GM06990 (cell line): ENCODE data around the gene GPR31.
"Not testable (repeated sequence)": the region's sequence is repeated elsewhere in the genome, so short reads cannot be mapped to it uniquely, and the experiment has no call there.

Experiments used
- DNase-seq: peaks from one replicate; pipeline ENCODE4 v3.0.0-alpha.2; 2011; ENCODE audit not compliant: insufficient read length; ENCODE audit errors: extremely low read depth
- H3K27me3 ChIP-seq: replicated peaks from 2 replicates; pipeline ENCODE4 v1.6.0; 2011; ENCODE audit warnings: low read length; ENCODE audit not compliant: control insufficient read depth, insufficient read depth
- H3K36me3 ChIP-seq: 2 replicates; pipeline ENCODE4 v1.5.1; 2011; ENCODE audit warnings: low read length; ENCODE audit not compliant: control insufficient read depth, insufficient read depth
- H3K4me3 ChIP-seq: replicated peaks from 2 replicates; pipeline ENCODE4 v1.5.1; 2011; ENCODE audit warnings: low read depth, mild to moderate bottlenecking, control low read depth, low read length

The GPR31 gene

DNA sequence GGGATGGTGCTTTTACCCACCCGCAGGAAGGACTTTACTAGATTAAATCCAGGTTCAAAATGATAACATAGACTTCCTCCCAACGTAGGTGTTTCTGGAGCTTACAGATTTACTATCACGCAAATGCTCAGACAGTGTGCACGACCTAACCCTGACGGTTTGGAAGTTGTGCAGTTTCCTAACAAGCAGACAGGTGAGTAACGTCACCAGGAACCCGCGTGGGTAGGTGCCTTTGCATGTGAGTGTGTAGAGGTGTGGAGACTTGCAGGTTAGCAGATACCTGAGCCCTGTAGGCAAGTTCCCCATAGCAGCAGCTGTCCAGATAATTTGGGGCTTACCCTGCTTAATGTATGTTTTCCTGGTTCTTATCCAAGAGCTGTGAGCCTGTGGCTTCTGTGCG, 29.5 kb upstream of the GPR31 start:
- not testable (repeated sequence) for H3K27me3 ChIP-seq, H3K4me3 ChIP-seq, DNase-seq, H3K36me3 ChIP-seq

DNA sequence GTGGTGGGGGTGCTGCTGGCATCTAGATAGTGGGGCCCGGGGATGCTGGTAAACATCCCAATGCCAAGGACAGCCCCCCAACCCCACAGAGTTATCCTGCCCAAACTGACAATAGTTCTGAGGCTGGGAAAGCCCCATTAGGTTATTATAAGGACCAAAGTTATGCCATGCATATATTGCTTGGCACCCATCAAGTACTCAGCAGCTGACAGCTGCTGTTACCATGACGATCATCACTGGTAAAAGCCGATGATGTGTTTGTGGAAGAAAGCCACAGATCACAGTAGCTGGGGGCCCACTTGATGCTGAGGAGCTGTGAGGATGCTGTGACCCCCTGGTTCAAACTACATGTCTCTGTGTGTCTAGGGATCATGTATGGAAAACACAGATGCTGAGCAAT, 27.3 kb upstream of the GPR31 start:
- not testable (repeated sequence) for H3K36me3 ChIP-seq, H3K4me3 ChIP-seq, H3K27me3 ChIP-seq, DNase-seq

- H3K27me3 ChIP-seq, DNase-seq, H3K4me3 ChIP-seq, H3K36me3 ChIP-seq: not testable (repeated sequence)
These were observed 25.1 kb upstream of the GPR31 start for GRCh38 chr6:167182913-167183314.

GRCh38 chr6:167181351-167181750, 23.6 kb upstream of the GPR31 start:
- H3K27me3 ChIP-seq, H3K4me3 ChIP-seq, DNase-seq, H3K36me3 ChIP-seq: not testable (repeated sequence)

DNA sequence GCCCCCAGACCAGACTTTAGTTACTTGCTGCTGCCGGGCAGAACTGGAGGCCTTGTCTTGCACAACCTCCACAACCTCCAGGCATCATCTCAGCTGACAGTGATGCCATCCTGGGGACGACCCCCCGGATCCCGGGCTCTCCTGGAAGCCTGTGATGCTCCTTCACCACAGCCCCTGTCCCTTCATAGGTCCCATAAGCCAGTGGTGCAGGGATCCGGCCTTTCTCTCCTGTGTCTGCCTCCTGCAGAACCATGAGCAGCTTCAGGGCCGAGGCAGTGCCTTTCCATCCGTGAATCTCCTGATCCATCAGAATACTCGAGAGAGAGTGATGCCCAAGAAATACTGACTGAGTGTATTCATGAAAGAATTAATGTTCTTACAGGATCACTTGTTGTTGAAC, 22.3 kb upstream of the GPR31 start:
- H3K27me3 ChIP-seq, H3K36me3 ChIP-seq, DNase-seq, H3K4me3 ChIP-seq: not testable (repeated sequence)

DNA sequence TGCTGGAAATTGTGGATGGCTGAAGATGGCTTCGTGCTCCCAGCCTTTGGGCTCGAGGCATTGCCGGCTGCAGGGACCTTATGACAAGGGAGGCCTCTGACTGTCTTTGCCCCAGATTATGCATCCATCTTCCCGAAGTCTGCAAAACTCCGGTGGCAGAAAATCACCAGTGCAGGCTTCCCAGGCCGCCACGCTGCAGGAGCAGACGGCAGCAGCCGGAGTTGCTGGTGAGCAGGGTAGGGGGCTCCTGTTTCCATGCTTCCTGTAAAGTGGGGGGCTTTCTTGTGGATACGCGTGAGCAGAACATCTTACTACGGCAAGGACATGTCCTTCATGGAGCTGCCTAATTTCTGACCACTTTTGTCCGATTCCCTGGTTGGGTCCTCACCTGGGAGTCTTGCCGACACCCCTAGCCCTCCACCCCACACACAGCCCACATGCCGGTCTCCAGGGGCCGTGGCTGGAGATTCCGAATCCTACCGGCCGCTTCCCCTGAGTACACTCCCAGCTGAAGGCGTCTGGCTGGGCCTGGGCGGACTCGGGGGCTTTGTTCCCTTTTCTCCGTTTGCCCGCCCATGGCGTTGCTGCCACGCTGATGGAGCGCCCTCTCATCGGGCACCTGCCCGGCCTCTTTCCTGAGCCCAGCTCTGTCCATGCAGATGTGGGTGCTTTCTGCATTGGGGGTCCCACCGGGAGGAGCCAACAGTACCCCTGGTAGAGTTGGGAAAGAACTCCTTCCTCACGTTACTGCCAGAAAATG, 21.3 kb upstream of the GPR31 start:
- H3K4me3 ChIP-seq, DNase-seq, H3K27me3 ChIP-seq, H3K36me3 ChIP-seq: not testable (repeated sequence)

GRCh38 chr6:167177271-167177670, 19.5 kb upstream of the GPR31 start:
- not testable (repeated sequence) for H3K36me3 ChIP-seq, DNase-seq, H3K4me3 ChIP-seq

GRCh38 chr6:167172011-167172410, 14.2 kb upstream of the GPR31 start:
- H3K27me3 ChIP-seq, DNase-seq, H3K4me3 ChIP-seq, H3K36me3 ChIP-seq: not testable (repeated sequence)

More at GRCh38 chr6:167177271-167177670, 19.5 kb upstream of the GPR31 start:
- not testable (repeated sequence) for H3K27me3 ChIP-seq

DNA sequence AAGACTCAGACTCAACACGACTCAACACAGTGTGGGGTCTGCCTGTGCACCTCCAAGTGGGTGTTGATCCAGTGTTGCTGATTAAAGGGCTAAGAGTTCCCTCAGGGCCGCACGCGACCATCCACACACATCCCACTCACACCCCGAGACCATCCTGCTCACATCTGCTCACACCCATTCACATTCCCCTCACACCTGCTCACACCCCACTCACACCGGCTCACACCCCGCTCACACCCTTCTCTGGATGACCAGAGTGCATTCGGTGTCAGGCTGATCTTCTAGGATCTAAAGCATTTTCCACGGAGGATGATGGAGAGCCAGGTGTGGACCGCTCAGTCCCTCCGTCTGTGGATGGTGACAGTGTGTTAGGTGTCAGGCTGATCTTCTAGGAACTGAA, 13.5 kb upstream of the GPR31 start:
- not testable (repeated sequence) for H3K4me3 ChIP-seq, H3K36me3 ChIP-seq, DNase-seq, H3K27me3 ChIP-seq

DNA sequence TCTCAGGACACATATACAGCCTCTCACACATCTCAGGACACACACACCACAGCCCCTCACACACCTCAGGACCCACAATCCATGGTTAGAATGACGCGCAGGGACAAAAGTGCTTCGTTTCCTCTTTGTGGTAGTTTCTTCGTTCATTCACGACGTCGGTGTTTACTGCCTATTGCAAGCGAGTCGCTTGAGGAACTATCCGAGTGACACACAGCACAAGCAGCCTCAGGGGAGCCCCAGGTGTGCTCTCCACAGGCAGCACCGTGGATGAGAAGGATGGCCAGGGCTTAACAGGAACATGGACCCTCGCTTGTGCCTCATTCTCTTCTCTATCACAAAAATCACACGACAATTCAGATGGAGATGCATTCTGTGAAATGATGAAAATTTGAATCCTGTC, 12.1 kb upstream of the GPR31 start:
- DNase-seq, H3K27me3 ChIP-seq, H3K4me3 ChIP-seq, H3K36me3 ChIP-seq: not testable (repeated sequence)

GRCh38 chr6:167168296-167168695, 10.5 kb upstream of the GPR31 start:
- H3K27me3 ChIP-seq, H3K36me3 ChIP-seq, H3K4me3 ChIP-seq, DNase-seq: not testable (repeated sequence)

- not testable (repeated sequence) for H3K36me3 ChIP-seq, DNase-seq, H3K4me3 ChIP-seq, H3K27me3 ChIP-seq
These were observed 9.9 kb upstream of the GPR31 start for GRCh38 chr6:167167699-167168098.
